GM12891 (cell line): ENCODE results near the gene STX16.

Experiments used
- POLR2A ChIP-seq: IDR thresholded peaks from 2 replicates; pipeline ENCODE4 v1.6.1; 2011; ENCODE audit warnings: low read depth, low read length, control low read depth
- TAF1 ChIP-seq: IDR thresholded peaks from 2 replicates; pipeline ENCODE4 v1.6.1; 2011; ENCODE audit warnings: low read depth, low read length, control low read depth

DNA sequence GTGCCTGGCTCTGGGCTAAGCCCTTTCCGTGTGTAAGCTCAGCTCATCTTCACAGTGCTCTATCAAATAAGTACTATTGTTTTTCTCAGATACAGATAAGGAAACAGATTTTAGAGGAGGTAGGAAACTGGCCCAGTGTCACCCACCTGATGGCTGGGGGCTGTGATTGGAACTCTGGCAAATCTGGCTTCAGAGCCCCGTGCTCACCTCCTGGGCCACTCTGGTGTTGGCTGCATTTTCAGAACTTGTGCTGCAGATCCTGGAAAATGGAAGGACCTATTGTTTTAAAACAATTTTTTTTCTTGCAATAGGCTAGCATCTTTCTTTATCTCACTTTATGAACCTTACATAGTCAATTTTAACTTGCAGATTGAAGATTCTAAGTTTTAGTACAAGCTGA is 5.7 kb downstream of the STX16 start:
- TF ChIP-seq TAF1 (no peak), POLR2A (no peak)
